Liver (tissue), 9 donors: ENCODE results near the gene MAGEF1. TPM values are rescaled to one million over a fixed set of nuclear protein-coding genes. Genes with fewer than 3 reads are reported as not detected.

Experiments
- DNase-seq: peaks from one replicate; pipeline ENCODE4 v3.0.0-alpha.2; 2017; ENCODE audit warnings: low spot score
- H3K27ac ChIP-seq, 2 donors: one replicate each; pipeline ENCODE4 v1.7.0; 2013; ENCODE audit warnings: inconsistent platforms in 2 of 2, low read length in 2 of 2, control low read depth in 1 of 2, low read depth in 1 of 2, mild to moderate bottlenecking in 1 of 2
- H3K27me3 ChIP-seq, 4 donors: one replicate each; pipeline versions ENCODE4 v1.6.1 to v1.7.0; 2013; ENCODE audit warnings: low read length in 3 of 4, inconsistent platforms in 1 of 4, mild to moderate bottlenecking in 1 of 4, moderate library complexity in 1 of 4; ENCODE audit not compliant: control insufficient read depth in 4 of 4, insufficient read depth in 4 of 4
- H3K36me3 ChIP-seq, 4 donors: one replicate each; pipeline versions ENCODE4 v1.6.1 to v1.7.0; 2013; ENCODE audit warnings: low read length in 3 of 4, mild to moderate bottlenecking in 3 of 4, low read depth in 1 of 4, moderate library complexity in 1 of 4; ENCODE audit not compliant: control insufficient read depth in 4 of 4, insufficient read depth in 3 of 4
- H3K4me1 ChIP-seq, 4 donors: one replicate each; pipeline versions ENCODE4 v1.6.1 to v1.7.0; 2013; ENCODE audit warnings: low read length in 3 of 4, mild to moderate bottlenecking in 3 of 4, moderate library complexity in 1 of 4; ENCODE audit not compliant: control insufficient read depth in 4 of 4, insufficient read depth in 4 of 4
- H3K4me3 ChIP-seq, 3 donors: one replicate each; pipeline versions ENCODE4 v1.6.1 to v1.7.0; 2013; ENCODE audit warnings: low read length in 3 of 3, control low read depth in 1 of 3, low read depth in 1 of 3, mild to moderate bottlenecking in 1 of 3
- H3K9ac ChIP-seq, 2 donors: one replicate each; pipeline ENCODE4 v1.7.0; 2013; ENCODE audit warnings: low read length in 2 of 2, mild to moderate bottlenecking in 2 of 2, moderate library complexity in 2 of 2, control low read depth in 1 of 2, low read depth in 1 of 2
- H3K9me3 ChIP-seq, 4 donors: one replicate each; pipeline versions ENCODE4 v1.6.1 to v1.7.0; 2013; ENCODE audit warnings: low read length in 3 of 4; ENCODE audit not compliant: control insufficient read depth in 4 of 4
- ATF3 ChIP-seq: IDR thresholded peaks from 2 replicates; pipeline ENCODE4 v1.6.1; 2016; ENCODE audit warnings: antibody characterized with exemption
- CTCF ChIP-seq: fragments of 150-350 bp; IDR thresholded peaks from 2 replicates; pipeline ENCODE4 v1.5.1; 2017; ENCODE audit warnings: improper control_type of control experiment, low read depth, low read length; ENCODE audit not compliant: missing input control
- EGR1 ChIP-seq, 2 donors: IDR thresholded peaks; 2 replicates each; pipeline ENCODE4 v1.6.1; 2016 to 2018; ENCODE audit warnings: antibody characterized with exemption in 2 of 2, low read depth in 2 of 2
- FOXA1 ChIP-seq: IDR thresholded peaks from 2 replicates; pipeline ENCODE4 v1.6.1; 2016; ENCODE audit warnings: antibody characterized with exemption
- FOXA2 ChIP-seq: IDR thresholded peaks from 2 replicates; pipeline ENCODE4 v1.6.1; 2016; ENCODE audit warnings: antibody characterized with exemption
- GABPA ChIP-seq, 2 donors: IDR thresholded peaks in 1 of 2; conservative IDR thresholded peaks in 1 of 2; 2 replicates each; pipeline ENCODE4 v1.6.1; 2016; ENCODE audit warnings: antibody characterized with exemption in 2 of 2, mild to moderate bottlenecking in 1 of 2, moderate library complexity in 1 of 2
- HNF4A ChIP-seq, 2 donors: conservative IDR thresholded peaks; 2 replicates each; pipeline ENCODE4 v1.6.1; 2016; ENCODE audit warnings: antibody characterized with exemption in 2 of 2, mild to moderate bottlenecking in 2 of 2
- HNF4G ChIP-seq: IDR thresholded peaks from 2 replicates; pipeline ENCODE4 v1.6.1; 2016; ENCODE audit warnings: antibody characterized with exemption
- JUND ChIP-seq, 2 donors: IDR thresholded peaks; 2 replicates each; pipeline ENCODE4 v1.6.1; 2016; ENCODE audit warnings: antibody characterized with exemption in 2 of 2
- MAX ChIP-seq: IDR thresholded peaks from 2 replicates; pipeline ENCODE4 v1.6.1; 2016; ENCODE audit warnings: antibody characterized with exemption
- NR2F2 ChIP-seq: IDR thresholded peaks from 2 replicates; pipeline ENCODE4 v1.6.1; 2016; ENCODE audit warnings: antibody characterized with exemption
- RAD21 ChIP-seq, 2 donors: IDR thresholded peaks; 2 replicates each; pipeline ENCODE4 v1.6.1; 2016; ENCODE audit warnings: antibody characterized with exemption in 2 of 2, mild to moderate bottlenecking in 2 of 2
- REST ChIP-seq: IDR thresholded peaks from 2 replicates; pipeline ENCODE4 v1.6.1; 2016; ENCODE audit warnings: antibody characterized with exemption, mild to moderate bottlenecking
- RXRA ChIP-seq, 2 donors: IDR thresholded peaks; 2 replicates each; pipeline ENCODE4 v1.6.1; 2017 to 2018; ENCODE audit warnings: antibody characterized with exemption in 2 of 2, mild to moderate bottlenecking in 1 of 2
- TAF1 ChIP-seq: conservative IDR thresholded peaks from 2 replicates; pipeline ENCODE4 v1.6.1; 2016; ENCODE audit warnings: antibody characterized with exemption, mild to moderate bottlenecking
- YY1 ChIP-seq: IDR thresholded peaks from 2 replicates; pipeline ENCODE4 v1.6.1; 2016; ENCODE audit warnings: antibody characterized with exemption, mild to moderate bottlenecking
- WGBS: extraction: QIAGEN DNeasy Blood & Tissue Kit; methylation state at CpG from one replicate; pipeline ENCODE4 v1.1.7; 2013; 5-methylcytosine and 5-hydroxymethylcytosine counted together
- polyA plus RNA-seq, 2 donors: library from polyadenylated mRNA; stranded (reverse) in 1 of 2; unstranded in 1 of 2; fragments of 200-250 nt in 1 of 2; fragments of >200 nt in 1 of 2; fragmentation: Nextera tagmentation in 1 of 2; extraction: Ambion mirVana in 1 of 2; gene quantifications; one replicate each; pipeline versions ENCODE4 v1.2.1 to v1.2.3, GENCODE V29; 2013 to 2015
- total RNA-seq, 2 donors: library from RNA; depleted of rRNA; stranded (reverse); fragments of >200 nt; gene quantifications; one replicate each; pipeline ENCODE4 v1.2.3, GENCODE V29; 2014
- donor health status: healthy.
- donor health status: healthy.
- donor health status: healthy.
- donor health status: healthy.
- donor health status: healthy.

The MAGEF1 gene
- total and polyA plus RNA-seq, 4 donors = 12.9 to 15.5 (median 14.3) TPM

- TF ChIP-seq ATF3 (no peak), RXRA (IDR thresholded peaks at IDR 0.05) (no peak), CTCF (no peak), REST (no peak), NR2F2 (no peak), MAX (no peak), FOXA2 (no peak), TAF1 (no peak), RAD21 (IDR thresholded peaks at IDR 0.05) (no peak), HNF4G (no peak)
- no peak overlapping the region for H3K27ac ChIP-seq
- DNase-seq = no peak
- H3K36me3 ChIP-seq = no peaks in the 10 kb centered on the region
- no peaks in the 10 kb centered on the region for H3K27me3 ChIP-seq
- no peak overlapping the region for H3K4me3 ChIP-seq
- no peaks in the 10 kb centered on the region for H3K9me3 ChIP-seq
- H3K4me1 ChIP-seq = no peaks in the 10 kb centered on the region
- WGBS = 67% methylated on average over 1 of the region's 1 CpG
- H3K9ac ChIP-seq = no peak overlapping the region
Observed at GRCh38 chr3:184674626-184675025, 37.2 kb downstream of the MAGEF1 start.

GRCh38 chr3:184672977-184673870 is 38.6 kb downstream of the MAGEF1 start:
- DNase-seq = no peak
- Histone ChIP-seq H3K27ac (no peak overlapping the region), H3K9ac (no peak overlapping the region), H3K4me3 (no peak overlapping the region), H3K9me3 (no peaks in the 10 kb centered on the region), H3K27me3 (no peaks in the 10 kb centered on the region), H3K36me3 (no peaks in the 10 kb centered on the region), H3K4me1 (no peaks in the 10 kb centered on the region)
- 86% methylated on average over 16 of the region's 16 CpGs for WGBS
- TF ChIP-seq HNF4G = no peak
- no peak for TF ChIP-seq TAF1
- TF ChIP-seq CTCF = no peak
- TF ChIP-seq ATF3 = no peak
- TF ChIP-seq FOXA2 = no peak
- TF ChIP-seq REST = no peak
- no peak for TF ChIP-seq HNF4A (conservative IDR thresholded peaks at IDR 0.05)
- TF ChIP-seq GABPA (IDR thresholded peaks at IDR 0.05 in 1 of 2, conservative IDR thresholded peaks at IDR 0.05 in 1 of 2) = no peak
- TF ChIP-seq JUND (IDR thresholded peaks at IDR 0.05) = no peak
- TF ChIP-seq EGR1 (IDR thresholded peaks at IDR 0.05; ENCODE audit: low read depth in 2 of 2) = no peak
- no peak for TF ChIP-seq YY1
- TF ChIP-seq NR2F2 = no peak
- no peak for TF ChIP-seq RAD21 (IDR thresholded peaks at IDR 0.05)
- TF ChIP-seq FOXA1 = no peak
- TF ChIP-seq MAX = no peak
